ENCODE measurements around the gene LTF. TPM values are rescaled to one million over a fixed set of nuclear protein-coding genes. Genes with fewer than 3 reads are reported as not detected.

Gene LTF
- total and polyA plus RNA-seq, 10 of the 15 experiments (the other 5 are each of a cell fraction or from before 2014, with no cell fraction given) = 0.03 to 0.31 TPM; not detected in 8

DNA sequence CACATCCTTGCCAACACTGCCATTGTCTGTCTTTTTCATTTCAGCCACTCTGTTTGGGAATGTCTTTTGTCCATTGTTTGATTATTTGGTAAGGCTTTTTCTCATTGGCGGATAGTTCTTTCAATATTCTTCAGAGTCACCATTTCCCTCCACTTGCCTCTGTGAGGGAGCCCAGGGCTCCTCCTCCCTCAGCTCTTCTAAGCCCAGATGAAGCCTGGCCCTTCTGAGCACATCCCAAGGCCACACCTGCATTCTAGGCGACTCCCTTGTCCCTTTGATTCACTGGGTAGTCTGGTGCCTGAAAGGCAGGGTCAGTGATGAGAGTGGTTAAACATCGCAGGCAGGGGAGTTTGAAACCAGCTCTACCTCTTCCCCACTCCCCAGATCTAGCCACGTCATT is 12.4 kb upstream of the LTF start (continued):
- TF ChIP-seq CBX5 (IDR thresholded peaks at IDR 0.05; ENCODE audit: low read depth) = no peak
- TF ChIP-seq, protein P1, sequence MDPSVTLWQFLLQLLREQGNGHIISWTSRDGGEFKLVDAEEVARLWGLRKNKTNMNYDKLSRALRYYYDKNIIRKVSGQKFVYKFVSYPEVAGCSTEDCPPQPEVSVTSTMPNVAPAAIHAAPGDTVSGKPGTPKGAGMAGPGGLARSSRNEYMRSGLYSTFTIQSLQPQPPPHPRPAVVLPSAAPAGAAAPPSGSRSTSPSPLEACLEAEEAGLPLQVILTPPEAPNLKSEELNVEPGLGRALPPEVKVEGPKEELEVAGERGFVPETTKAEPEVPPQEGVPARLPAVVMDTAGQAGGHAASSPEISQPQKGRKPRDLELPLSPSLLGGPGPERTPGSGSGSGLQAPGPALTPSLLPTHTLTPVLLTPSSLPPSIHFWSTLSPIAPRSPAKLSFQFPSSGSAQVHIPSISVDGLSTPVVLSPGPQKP (IDR thresholded peaks at IDR 0.05; ENCODE audit: low read depth, low read length) = no peak

DNA sequence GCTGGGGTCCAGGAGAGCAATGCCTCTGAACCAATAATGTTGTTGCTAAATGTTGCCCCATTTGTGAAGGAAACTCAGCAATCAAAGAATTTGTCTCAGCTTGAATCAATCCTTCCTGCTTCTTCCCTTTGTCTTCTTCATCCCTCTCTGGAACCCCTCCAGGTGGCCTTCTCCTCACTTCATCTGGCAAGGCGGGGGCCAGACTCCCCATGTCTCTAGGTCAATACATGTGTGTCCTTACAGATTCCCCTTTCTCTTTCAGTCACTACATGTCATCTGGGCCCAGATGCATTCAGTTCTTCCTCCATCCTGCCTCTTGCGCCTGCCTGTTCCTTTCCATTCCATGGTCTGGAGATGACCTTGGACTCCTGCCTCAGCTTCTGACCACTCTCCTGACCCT is 8.0 kb upstream of the LTF start:
- ChIA-PET POLR2A (interaction anchor here (0.6 kb wide), 1 partner anchor 247 kb away, joined by 3 read pairs; no protein-coding TSS in a partner anchor), RAD21 (ENCODE audit: unreplicated experiment) (no interaction called here), CTCF (interaction anchor here (1.2 kb wide), 1 partner anchor 24 kb away, joined by 3 read pairs; no protein-coding TSS in a partner anchor), SMC1A (ENCODE audit: uncharacterized antibody, unreplicated experiment) (no interaction called here)
- H3K27me3 ChIP-seq (replicated peaks in 1 of 2; ENCODE audit: control insufficient read depth in 2 of 2, insufficient read depth in 2 of 2, low read length in 1 of 2) = peaks cover 1 to 3% of the 10 kb centered on the region in 2 experiments; a peak in 3 of 4 replicates
- no peak for DNase-seq (ENCODE audit: low read depth, low spot score)
- no TSS peak for BruUV-seq (replicated peaks)
- H3K27ac ChIP-seq (ENCODE audit: control insufficient read depth, insufficient read depth) = no peak overlapping the region
- no peak for TF ChIP-seq JUNB (IDR thresholded peaks at IDR 0.05)
- TF ChIP-seq, protein P2, sequence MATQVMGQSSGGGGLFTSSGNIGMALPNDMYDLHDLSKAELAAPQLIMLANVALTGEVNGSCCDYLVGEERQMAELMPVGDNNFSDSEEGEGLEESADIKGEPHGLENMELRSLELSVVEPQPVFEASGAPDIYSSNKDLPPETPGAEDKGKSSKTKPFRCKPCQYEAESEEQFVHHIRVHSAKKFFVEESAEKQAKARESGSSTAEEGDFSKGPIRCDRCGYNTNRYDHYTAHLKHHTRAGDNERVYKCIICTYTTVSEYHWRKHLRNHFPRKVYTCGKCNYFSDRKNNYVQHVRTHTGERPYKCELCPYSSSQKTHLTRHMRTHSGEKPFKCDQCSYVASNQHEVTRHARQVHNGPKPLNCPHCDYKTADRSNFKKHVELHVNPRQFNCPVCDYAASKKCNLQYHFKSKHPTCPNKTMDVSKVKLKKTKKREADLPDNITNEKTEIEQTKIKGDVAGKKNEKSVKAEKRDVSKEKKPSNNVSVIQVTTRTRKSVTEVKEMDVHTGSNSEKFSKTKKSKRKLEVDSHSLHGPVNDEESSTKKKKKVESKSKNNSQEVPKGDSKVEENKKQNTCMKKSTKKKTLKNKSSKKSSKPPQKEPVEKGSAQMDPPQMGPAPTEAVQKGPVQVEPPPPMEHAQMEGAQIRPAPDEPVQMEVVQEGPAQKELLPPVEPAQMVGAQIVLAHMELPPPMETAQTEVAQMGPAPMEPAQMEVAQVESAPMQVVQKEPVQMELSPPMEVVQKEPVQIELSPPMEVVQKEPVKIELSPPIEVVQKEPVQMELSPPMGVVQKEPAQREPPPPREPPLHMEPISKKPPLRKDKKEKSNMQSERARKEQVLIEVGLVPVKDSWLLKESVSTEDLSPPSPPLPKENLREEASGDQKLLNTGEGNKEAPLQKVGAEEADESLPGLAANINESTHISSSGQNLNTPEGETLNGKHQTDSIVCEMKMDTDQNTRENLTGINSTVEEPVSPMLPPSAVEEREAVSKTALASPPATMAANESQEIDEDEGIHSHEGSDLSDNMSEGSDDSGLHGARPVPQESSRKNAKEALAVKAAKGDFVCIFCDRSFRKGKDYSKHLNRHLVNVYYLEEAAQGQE (IDR thresholded peaks at IDR 0.05; ENCODE audit: low read depth, low read length) = no peak
- no peak for TF ChIP-seq LARP7 (IDR thresholded peaks at IDR 0.05)
- no peak for TF ChIP-seq SIN3A (IDR thresholded peaks at IDR 0.05; ENCODE audit: low read depth, low read length)
- no peak for TF ChIP-seq ZNF207 (IDR thresholded peaks at IDR 0.05; ENCODE audit: borderline replicate concordance)
- no peak for TF ChIP-seq FOXK2 (IDR thresholded peaks at IDR 0.05)
- H4K20me1 ChIP-seq (ENCODE audit: control insufficient read depth, insufficient read depth) = no peaks in the 10 kb centered on the region; the same call in 1 of the 2 replicates
- in situ Hi-C loops (cut with MboI) (no loop called here), intact Hi-C loops (cut with micrococcal nuclease; ENCODE audit: unreplicated experiment) (no loop called here)
- H3K4me3 ChIP-seq = no peak overlapping the region
- no peak overlapping the region for H3K9ac ChIP-seq (ENCODE audit: control insufficient read depth, insufficient read depth, low read length)
- H3K36me3 ChIP-seq (ENCODE audit: control insufficient read depth in 2 of 2, insufficient read depth in 2 of 2, low read length in 1 of 2) = no peaks in the 10 kb centered on the region
- H3K4me1 ChIP-seq (ENCODE audit: control insufficient read depth, insufficient read depth, low read length) = no peaks in the 10 kb centered on the region
- 50% methylated on average over 2 of the region's 2 CpGs for WGBS (ENCODE audit: insufficient coverage, insufficient replicate concordance, low lambda C conversion rate, missing lambda C conversion rate)
- no peak overlapping the region for H2AFZ ChIP-seq (ENCODE audit: control insufficient read depth, low read depth, low read length)
- H3K4me2 ChIP-seq (ENCODE audit: control insufficient read depth, insufficient read depth) = no peak overlapping the region
- no peak for ATAC-seq
- FAIRE-seq = no peak
- no peaks in the 10 kb centered on the region for H3K79me2 ChIP-seq (ENCODE audit: control insufficient read depth, insufficient read depth, low read length)
- H3K9me3 ChIP-seq (replicated peaks; ENCODE audit: control insufficient read depth, insufficient read depth, low read length) = no peaks in the 10 kb centered on the region

Measured in GM12878 (cell line).